Cardiac septum (tissue), 1 donor: ENCODE measurements around the gene ARSB. TPM values are rescaled to one million over a fixed set of nuclear protein-coding genes. Genes with fewer than 3 reads are reported as not detected.
"Not testable (repeated sequence)": the region's sequence is repeated elsewhere in the genome, so short reads cannot be mapped to it uniquely, and the experiment has no call there.

ENCODE experiments used
- DNase-seq: peaks from one replicate; pipeline ENCODE4 v3.0.0-alpha.2; 2020; ENCODE audit warnings: low spot score
- intact Hi-C: fragments of 100-400 bp; cut with DNase I; formaldehyde crosslinking; loops from one replicate; pipeline ENCODE4 v1.14.0; 2022
- total RNA-seq: library from RNA; stranded (reverse); fragmentation: NEBNext Ultra II Directional; extraction: Animal tissue kit (Norgen Biotek cat#: 25700); gene quantifications from one replicate; pipeline ENCODE4 v1.2.1, GENCODE V29; 2021
- donor health status: DM: no; HTN: no; CAD: no.

The ARSB gene
- total RNA-seq, 1 donor from 2014 or later = 13.5 TPM

DNA sequence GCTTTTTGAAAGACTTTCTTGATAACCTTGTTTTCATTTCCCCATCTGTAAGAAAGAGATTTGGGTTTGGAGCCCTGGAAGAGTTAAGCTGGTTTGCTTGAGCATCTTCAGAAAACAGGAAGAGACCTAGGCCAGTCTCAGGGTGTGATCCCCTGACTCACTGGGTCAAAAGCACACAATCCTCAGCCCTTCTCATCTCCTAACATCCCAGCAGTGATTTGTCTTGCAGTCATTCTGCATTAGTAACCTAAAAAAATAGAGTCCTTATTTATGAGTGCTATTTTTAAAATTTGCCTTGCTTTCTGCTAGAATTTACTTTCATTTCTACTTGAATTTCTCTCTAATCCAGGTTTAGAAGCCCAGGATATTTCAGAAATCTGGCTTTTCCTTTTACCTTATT, 16.4 kb upstream of the ARSB start:
- intact Hi-C loops = no loop called here
- no peak for DNase-seq

DNA sequence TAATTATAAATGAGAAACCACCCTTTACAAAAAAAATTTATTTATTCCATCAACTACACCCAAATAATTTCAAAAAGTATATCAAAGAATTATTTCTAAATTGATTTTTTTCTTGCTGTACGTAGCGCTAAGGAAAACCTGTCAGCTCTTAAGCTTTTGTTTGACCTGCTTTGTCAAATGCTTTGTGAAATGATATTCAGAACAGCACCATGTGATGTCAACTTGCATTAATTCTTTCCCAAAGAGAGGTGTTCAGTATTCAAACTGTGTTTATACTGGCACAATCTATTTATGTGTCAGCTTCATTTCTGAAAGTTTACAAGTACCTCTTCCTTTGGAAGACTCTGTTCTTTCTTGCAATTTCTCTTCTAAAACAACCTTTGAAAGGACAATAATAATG, 12.0 kb upstream of the ARSB start:
- intact Hi-C loops = no loop called here
- DNase-seq = no peak

DNA sequence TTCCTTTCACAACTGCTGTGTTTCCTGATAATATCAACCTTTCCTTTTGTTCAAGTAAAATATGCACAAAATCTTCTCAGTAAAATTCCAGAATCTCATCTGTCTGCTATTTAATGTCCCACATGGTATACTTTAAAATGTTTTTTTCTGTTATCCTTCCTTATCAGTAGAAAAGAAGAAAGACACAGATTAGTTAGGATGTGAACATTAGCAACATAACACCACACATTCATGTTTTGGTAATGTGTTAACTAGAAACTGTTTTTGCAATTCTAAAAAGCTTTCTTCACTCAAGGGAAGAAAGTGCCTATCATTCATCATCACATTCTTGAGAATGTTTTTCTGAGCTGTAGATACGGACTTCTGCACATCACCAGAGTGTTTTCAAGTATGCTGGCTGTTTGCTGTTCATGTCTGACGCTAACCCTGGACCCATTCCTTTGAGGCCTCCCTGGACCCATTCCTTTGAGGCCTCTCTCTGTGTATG, 10.5 kb upstream of the ARSB start:
- intact Hi-C loops = no loop called here
- no peak for DNase-seq

DNA sequence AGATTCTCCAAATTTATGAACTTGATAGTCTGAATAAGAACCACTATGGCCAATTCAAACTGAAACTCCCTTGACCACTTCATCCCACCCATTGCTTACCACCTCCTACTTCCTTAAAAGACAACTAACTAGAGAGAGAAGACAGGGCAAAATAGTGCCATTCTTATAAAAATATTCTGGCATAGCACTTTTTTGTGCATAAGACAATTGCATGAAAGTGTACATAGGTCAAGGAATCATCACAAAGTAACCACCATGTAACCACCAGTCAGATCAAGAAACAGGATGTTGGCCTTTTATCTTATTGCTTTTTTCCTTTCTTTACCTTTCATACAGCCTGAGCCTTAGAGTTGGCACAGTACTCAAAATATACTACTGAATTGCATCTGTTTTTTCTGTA, 8.1 kb upstream of the ARSB start:
- intact Hi-C loops = no loop called here
- DNase-seq = no peak

DNA sequence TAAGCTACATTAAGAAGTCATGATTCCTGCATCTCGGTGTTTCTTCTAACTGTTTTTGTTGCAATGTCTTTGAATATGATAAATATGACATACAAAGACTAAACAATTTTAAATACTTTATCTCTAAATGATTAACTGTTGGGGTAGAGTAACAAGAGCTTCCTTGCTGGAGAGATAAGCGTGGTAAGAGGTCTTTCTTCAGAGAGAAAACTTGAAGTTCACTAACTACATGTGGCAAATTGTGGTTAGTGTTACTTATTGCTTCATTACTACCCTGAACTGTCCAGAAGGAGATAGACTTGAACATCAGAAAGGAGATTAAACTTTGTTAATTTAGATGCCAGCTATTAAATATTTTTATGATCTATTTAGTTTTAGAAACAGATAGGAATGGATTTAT, 7.0 kb upstream of the ARSB start:
- intact Hi-C loops = no loop called here
- DNase-seq = no peak

DNA sequence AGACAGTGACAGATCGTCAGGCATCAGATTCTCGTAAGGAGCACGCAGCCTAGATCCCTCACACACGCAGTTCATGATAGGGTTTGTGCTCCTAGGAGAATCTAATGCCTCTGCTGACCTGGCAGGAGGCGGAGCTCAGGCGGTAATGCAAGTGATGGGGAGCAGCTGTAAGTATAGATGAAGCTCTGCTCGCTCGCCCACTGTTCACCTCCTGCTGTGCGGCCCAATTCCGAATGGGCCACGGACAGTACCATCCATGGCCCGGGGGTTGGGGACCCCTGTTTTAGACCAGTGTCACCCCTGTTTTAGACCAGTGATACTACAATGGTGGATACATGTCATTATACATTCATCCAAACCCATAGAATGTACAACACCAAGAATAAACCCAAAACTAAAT, 4.0 kb upstream of the ARSB start:
- intact Hi-C loops = no loop called here

DNA sequence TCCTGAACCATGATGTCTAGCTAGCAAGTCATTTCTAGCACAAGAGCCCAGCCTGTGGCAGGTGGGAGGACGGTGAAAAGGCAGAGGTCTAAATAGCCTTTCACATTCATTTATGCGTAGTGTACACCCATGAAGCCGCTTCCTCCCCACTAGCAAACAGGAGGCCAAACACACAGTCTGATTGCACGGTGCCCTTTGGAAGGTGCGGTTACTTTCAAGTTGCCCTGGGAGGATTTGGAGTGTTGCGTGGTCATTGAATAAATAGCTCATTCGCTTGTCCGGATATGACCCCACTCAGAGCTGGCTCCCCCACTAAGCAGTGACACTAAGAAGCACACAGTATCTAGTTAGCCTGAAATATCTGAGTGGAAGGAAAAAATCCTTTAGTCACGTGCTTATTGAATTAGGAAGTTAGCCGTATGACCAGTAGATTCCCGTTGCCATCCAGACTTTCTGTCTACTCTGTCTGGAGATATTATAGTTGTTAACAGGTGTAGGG, 664 bp upstream of the ARSB start:
- no peak for DNase-seq

More for the DNA sequence above, 4.0 kb upstream of the ARSB start:
- DNase-seq = no peak

DNA sequence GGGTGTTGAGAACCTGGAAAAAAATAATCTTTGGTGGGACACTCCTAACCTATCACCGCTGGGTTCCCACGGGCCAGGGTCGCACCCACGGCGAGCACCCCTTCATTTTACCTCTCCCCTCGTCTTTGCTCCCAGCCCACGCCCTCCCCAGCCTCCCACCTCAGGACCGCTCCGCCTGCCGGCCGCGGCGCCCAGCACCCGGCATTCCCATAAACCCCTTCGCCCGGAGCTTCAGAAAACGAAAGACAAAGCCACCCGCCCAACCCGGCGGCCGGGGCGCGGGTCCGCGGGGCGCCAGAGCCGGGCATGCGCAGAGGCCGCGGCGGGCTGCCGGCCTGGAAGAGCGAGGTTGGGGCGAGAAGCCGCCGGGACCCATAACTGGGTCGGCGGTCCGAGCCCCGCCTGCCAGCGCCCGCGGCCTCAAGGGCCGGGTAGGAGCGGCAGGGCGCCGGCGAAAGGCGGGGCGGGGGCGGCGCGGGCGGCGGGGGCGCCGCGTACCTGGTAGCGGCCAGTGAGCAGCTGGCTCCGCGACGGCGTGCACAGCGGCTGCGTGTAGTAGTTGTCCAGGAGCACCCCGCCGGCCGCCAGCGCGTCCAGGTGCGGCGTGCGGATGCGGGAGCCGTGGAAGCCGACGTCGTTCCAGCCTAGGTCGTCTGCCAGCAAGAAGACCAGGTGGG, 533 bp downstream of the ARSB start:
- intact Hi-C loops = loop anchor here (5.0 kb wide), 1 partner anchor 82 kb away; no protein-coding TSS in a partner anchor

More for the DNA sequence above, 664 bp upstream of the ARSB start:
- intact Hi-C loops = no loop called here

DNA sequence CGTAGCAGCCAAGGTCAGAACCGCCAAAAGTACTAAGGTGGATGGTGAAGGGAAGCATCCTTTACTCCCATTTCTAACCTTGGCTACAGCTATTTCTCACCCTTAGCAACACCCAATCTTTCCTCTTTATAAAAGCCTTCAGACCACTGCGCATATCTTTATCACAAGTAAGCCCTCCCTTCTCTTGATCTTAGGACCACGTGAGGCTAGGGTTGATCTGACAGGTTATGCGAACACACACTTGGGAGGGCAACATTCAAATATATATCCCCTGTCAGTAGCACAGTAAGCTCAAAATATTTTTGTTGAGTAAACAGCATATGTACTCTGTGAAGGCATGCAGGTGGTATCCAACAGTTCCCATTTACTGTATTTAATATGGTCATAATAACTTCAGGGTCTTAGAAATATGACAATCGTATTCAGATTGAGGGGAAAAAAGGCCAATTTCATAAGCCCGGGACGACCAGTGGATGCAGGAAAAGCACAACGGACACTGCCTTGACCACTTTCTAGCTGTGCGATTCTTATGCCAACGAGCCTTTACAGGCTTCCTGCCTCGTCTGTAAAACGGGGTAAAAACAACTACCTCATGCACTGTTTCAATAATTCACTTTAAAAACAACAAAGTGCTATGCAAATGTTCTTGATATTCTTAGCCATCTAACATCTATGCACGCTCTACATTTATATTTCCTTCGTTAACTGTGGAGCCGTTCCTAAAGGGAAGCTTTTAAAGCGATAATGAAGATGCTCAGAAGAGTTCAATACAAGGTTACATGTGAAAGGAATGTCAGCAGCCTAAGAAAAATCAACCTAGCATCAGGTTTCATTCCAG, 1.3 kb downstream of the ARSB start:
- no peak for DNase-seq
- intact Hi-C loops = loop anchor here (5.0 kb wide), 1 partner anchor 82 kb away; no protein-coding TSS in a partner anchor

More for the DNA sequence above, 533 bp downstream of the ARSB start:
- DNase-seq = peak; percentile 92

DNA sequence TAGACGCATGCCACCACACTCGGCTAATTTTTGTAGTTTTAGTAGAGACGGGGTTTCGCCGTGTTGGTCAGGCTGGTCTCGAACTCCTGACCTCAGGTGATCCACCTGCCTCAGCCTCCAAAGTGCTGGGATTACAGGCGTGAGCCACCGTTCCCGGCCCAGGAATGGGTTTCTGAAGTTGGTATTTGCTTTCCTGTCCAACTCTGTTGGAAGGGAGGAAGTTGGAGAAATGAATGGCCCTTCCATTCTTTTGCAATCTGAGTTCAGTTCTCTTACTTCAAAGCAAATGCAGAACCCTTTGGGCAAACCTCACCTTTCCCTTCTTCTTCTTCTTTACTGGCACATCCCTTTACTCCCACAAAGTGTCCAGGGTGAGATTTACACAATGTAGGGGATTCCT, 1.9 kb downstream of the ARSB start:
- DNase-seq = not testable (repeated sequence)
- intact Hi-C loops = loop anchor here (5.0 kb wide), 1 partner anchor 81 kb away; no protein-coding TSS in a partner anchor

DNA sequence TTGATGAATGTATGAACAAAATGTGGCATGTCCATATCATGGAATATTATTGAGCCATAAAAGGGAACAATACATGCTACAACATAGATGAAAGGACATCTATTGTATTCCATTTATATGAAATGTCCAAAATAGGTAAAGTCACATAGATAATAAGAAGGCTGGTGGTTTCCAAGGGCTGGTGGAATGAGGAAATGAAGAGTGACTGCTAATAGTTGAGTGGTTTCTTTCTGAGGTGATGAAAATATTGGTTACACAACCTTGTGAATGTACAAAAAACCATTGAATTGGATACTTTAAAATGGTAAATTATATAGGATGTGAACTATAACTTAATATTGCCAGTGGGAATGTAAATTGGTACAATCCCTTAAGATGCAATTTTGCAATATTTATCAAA, 5.2 kb downstream of the ARSB start:
- no peak for DNase-seq
- intact Hi-C loops = loop anchor here (5.0 kb wide), 1 partner anchor 78 kb away; no protein-coding TSS in a partner anchor

DNA sequence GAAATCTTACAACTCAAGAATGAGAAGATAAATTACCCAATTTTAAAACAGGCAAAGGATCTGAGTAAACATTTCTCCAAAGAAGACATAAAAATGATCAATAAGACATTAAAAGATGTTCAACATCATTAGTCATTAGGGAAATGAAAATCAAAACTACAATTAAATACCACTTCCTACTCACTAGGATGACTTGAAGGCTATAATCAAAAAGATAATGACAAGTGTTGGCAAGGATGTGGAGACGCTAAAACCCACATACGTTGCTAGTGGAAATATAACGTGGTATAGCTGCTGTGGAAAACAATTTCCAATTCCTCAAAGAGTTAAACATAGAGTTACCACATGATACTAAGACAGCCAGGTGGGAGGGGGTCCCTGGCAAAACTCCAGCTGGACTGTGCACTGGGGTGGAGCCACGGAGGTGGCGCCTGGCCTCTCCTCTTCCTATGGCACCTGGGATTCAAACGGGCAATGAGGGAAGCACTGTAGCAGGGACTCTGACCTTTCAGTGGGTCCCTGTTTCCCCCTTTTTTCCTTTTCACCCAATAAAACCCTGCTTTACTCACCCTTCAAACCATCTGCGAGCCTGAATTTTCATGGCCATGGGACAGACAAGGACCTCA, 5.9 kb downstream of the ARSB start:
- intact Hi-C loops = no loop called here
- DNase-seq = no peak

DNA sequence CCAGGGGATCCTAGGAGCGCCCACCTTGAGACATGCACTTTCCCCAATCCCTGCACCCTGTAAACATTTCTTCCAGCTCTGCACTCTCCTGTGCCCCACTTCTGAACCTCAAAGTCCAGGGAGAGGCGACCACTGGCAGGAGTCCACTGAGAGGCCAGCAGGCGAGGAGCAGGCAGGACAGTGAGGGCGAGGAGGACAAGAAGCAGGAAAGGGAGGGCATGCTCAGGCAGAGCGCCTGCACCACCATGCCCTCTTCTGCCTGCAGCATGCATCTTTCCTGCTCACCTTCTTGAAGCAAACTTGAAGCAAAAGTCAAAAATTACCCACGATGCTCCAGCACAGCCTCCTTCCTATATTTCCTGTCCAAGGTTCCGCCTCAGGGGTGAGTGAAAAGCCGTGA, 10.1 kb downstream of the ARSB start:
- DNase-seq = no peak
- intact Hi-C loops = no loop called here

DNA sequence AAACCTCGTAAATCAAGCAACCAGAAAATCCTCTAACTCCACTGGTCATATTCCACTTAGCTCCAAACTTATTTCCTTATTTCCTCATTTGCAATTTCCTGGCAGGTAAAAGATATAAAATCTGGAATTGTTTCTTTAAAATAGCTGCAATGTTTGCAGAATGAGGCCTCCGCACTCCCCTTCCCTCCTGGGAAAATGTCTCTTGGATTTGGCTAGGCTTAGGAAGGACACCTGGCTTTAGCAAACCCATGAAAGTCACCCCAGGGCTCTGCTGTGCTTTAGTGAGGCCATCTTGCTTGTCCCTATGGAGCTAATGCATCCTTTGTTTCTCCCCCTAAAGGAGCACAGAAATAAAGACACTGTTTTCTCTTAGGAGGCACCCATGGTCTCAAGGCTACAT, 10.5 kb downstream of the ARSB start:
- no peak for DNase-seq
- intact Hi-C loops = no loop called here

DNA sequence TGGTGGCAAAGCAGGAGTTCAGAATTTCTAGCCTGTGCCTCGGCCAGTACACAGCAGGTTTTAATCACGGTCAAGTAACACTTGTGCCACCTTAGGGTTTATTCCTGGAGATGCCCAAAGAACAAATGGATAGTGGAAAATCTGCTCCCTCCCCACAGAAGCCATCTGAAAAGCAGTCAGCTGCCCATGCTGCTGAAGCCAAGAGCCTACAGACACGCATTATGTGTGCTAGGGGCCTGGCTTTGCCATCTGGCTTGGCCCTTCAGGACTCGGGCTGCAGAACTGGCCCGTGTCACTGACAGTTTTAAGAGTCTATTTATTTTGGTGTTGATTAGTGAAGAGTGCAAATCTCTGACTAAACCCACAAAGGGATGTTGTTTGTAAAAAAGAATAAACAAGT, 11.1 kb downstream of the ARSB start:
- DNase-seq = no peak
- intact Hi-C loops = no loop called here

DNA sequence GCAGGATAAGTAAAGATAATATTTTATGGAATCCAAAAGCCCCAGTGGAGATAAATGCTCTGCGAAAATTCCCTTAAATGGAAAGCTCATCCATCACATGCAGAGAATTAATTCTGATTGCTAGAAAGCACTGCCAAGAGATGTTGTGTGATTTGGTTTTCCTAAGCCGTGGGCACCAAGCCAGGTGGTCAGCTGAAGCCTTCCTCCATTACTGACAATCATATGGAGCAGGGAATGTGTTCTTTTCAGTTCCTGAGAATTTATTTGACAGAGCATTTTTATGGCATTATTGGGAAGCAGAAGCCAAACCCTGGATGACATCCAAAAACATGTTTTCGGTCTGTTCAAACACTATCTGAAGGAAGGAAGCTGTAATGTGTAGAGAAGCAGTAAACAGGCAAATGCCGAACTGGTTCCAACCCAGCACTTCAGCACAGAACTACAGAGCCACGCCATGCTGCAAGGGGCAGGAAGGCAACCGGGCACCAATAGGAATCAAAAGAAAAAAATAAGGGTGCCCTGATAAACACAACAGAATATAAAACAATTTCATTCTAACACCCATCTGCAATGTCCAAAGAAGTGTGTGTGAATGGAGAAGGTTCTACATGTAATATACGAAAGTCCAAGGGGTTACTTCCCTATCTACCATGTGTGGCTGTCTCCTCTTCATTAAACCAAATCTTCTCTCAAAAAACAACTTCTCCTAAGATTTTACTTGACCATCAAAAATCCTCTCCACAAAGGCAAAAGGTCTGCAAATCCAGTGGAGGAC, 12.3 kb downstream of the ARSB start:
- intact Hi-C loops = no loop called here
- no peak for DNase-seq

DNA sequence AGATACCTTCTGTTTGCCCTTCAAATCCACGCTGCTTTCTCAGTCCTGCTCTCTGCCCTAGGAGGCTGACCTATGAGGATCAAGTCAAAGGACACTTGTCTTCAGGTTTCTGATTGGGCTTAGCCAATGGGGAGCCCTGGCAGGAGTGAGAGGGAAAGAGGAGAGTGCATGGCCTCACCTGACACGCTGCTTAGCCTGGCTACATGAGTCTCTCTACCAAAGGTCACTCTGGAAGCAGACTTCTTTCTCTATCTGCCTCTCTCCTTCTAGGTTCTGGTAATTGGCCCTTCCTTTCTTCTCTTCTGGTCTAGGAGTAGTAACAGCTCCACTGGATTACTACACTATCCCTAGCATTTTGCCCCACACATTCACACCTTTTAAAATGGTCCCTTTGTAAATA, 13.1 kb downstream of the ARSB start:
- intact Hi-C loops = no loop called here

DNA sequence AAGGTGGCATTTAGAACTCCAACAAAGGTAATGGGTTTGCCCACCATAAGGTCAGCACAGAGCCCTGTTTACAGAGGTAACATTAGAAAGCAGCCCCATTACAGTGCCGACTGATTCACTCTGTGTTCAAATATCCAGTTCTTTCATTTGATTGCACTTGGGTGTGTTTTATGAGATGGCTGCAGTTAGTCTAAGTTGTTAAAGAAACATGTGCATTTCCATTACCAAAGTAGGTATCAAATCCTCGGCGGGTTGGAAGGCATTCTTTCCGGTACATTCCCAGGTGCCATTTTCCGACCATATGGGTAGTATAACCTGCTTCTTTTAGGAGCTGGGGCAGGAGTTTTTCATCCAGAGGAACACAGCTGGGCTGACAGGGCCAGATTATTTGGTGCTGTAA, 16.3 kb downstream of the ARSB start:
- intact Hi-C loops = loop anchor here (5.0 to 10.0 kb wide), 3 partner anchors 431 to 644 kb away; no protein-coding TSS in a partner anchor
- no peak for DNase-seq

More for the DNA sequence above, 13.1 kb downstream of the ARSB start:
- no peak for DNase-seq

DNA sequence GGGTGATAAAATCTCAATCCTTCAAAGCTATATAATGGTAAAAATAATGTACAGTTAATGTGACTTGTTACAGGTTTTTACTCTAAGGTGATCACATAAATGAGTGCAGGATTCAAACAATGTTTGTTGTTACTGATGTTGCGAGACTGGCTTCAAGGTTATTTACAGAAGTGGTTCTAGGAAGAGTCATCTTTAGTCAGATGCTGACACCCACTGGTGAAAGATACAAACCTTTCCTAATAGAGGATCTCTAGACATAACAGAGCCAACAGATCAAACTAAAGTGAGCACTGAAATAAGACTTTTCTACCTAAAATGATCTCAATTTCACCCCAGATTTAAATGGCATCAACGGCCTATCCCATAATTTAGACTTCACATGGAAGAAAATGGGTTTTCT, 20.2 kb downstream of the ARSB start:
- intact Hi-C loops = loop anchor here (5.0 to 10.0 kb wide), 3 partner anchors 428 to 640 kb away; no protein-coding TSS in a partner anchor
- DNase-seq = no peak
